Suprapubic skin (tissue), 4 donors: Measurements from ENCODE around the gene RBM12. TPM values are rescaled to one million over a fixed set of nuclear protein-coding genes. Genes with fewer than 3 reads are reported as not detected.

ENCODE experiments used
- DNase-seq, 2 donors: peaks; one replicate each; pipeline ENCODE4 v3.0.0-alpha.2; 2019; ENCODE audit warnings: low spot score in 2 of 2
- H3K27ac ChIP-seq: fragments of 200-600 bp; sonication (generic); one replicate; pipeline ENCODE4 v1.5.1; 2019
- H3K27me3 ChIP-seq: fragments of 200-600 bp; sonication (generic); one replicate; pipeline ENCODE4 v1.5.1; 2019
- H3K36me3 ChIP-seq: fragments of 200-600 bp; sonication (generic); one replicate; pipeline ENCODE4 v1.5.1; 2019
- H3K4me1 ChIP-seq: fragments of 200-600 bp; sonication (generic); one replicate; pipeline ENCODE4 v1.5.1; 2019
- H3K4me3 ChIP-seq: fragments of 200-600 bp; sonication (generic); one replicate; pipeline ENCODE4 v1.5.1; 2019; ENCODE audit warnings: mild to moderate bottlenecking
- H3K9me3 ChIP-seq: fragments of 200-600 bp; sonication (generic); one replicate; pipeline ENCODE4 v1.5.1; 2019
- CTCF ChIP-seq, 2 donors: fragments of 200-600 bp in 1 of 2; fragments of 450-650 bp in 1 of 2; sonication (generic) in 1 of 2; IDR thresholded peaks; one replicate each; pipeline ENCODE4 v1.5.1; 2016 to 2019; ENCODE audit warnings: antibody characterized with exemption in 2 of 2, mild to moderate bottlenecking in 1 of 2, moderate library complexity in 1 of 2
- EP300 ChIP-seq: sonication (generic); formaldehyde crosslinking; IDR thresholded peaks from one replicate; pipeline ENCODE4 v1.6.1; 2017; ENCODE audit warnings: antibody characterized with exemption
- POLR2A ChIP-seq, 2 donors: fragments of 450-650 bp; IDR thresholded peaks; one replicate each; pipeline ENCODE4 v1.6.1; 2017; ENCODE audit warnings: antibody characterized with exemption in 2 of 2, mild to moderate bottlenecking in 2 of 2, moderate library complexity in 2 of 2
- POLR2AphosphoS5 ChIP-seq, 3 donors: sonication (generic); formaldehyde crosslinking; IDR thresholded peaks; one replicate each; pipeline ENCODE4 v1.6.1; 2017; ENCODE audit warnings: antibody characterized with exemption in 3 of 3
- WGBS: methylation state at CpG from one replicate; pipeline ENCODE4 v1.1.5; 2018; 5-methylcytosine and 5-hydroxymethylcytosine counted together
- total RNA-seq, 4 donors: library from RNA; depleted of rRNA; stranded (reverse); fragments of >200 nt; gene quantifications; one replicate each; pipeline ENCODE4 v1.1.0, GENCODE V29; 2016

RBM12 gene
- total RNA-seq, 4 donors from 2014 or later: 21.6 to 38.7 (median 32.7) TPM

- Histone ChIP-seq H3K27me3 (no peaks in the 10 kb centered on the region), H3K27ac (peak within 1 kb of the TSS; percentile 84), H3K4me1 (peaks cover 38% of the 10 kb centered on the region), H3K36me3 (no peaks in the 10 kb centered on the region), H3K4me3 (peak within 1 kb of the TSS; percentile 61), H3K9me3 (no peaks in the 10 kb centered on the region)
- whole genome bisulfite sequencing: 0% methylated on average over 32 of the region's 68 CpGs
- TF ChIP-seq CTCF (IDR thresholded peaks at IDR 0.05) (no peak), POLR2A (IDR thresholded peaks at IDR 0.05) (peak; percentile 61 to 67), POLR2AphosphoS5 (IDR thresholded peaks at IDR 0.05) (peak in 2 of 3 donors; percentile 12 to 45), EP300 (no peak)
- DNase-seq: peak; percentile 99
Measured at GRCh38 chr20:35615667-35616464, 48.8 kb downstream of the RBM12 start, which contains the start of gene SPAG4. SPAG4 (plus strand) TSS chr20:35615829; CDS start chr20:35616004, 175 bp downstream.

GRCh38 chr20:35611482-35611881, 53.2 kb downstream of the RBM12 start:
- Histone ChIP-seq H3K27ac (no peak overlapping the region), H3K4me3 (no peak overlapping the region), H3K9me3 (no peaks in the 10 kb centered on the region), H3K4me1 (peaks cover 6% of the 10 kb centered on the region), H3K36me3 (no peaks in the 10 kb centered on the region), H3K27me3 (no peaks in the 10 kb centered on the region)
- no peak for TF ChIP-seq POLR2A (IDR thresholded peaks at IDR 0.05)
- no peak for TF ChIP-seq EP300
- TF ChIP-seq CTCF (IDR thresholded peaks at IDR 0.05): no peak
- no peak for TF ChIP-seq POLR2AphosphoS5 (IDR thresholded peaks at IDR 0.05)
- WGBS: 92% methylated on average over 2 of the region's 2 CpGs
- no peak for DNase-seq

GRCh38 chr20:35610833-35611427, 53.8 kb downstream of the RBM12 start:
- H3K36me3 ChIP-seq: no peaks in the 10 kb centered on the region
- DNase-seq: no peak
- H3K9me3 ChIP-seq: no peaks in the 10 kb centered on the region
- H3K4me1 ChIP-seq: peaks cover 6% of the 10 kb centered on the region
- H3K27ac ChIP-seq: no peak overlapping the region
- no peak overlapping the region for H3K4me3 ChIP-seq
- no peak for TF ChIP-seq EP300
- no peak for TF ChIP-seq POLR2A (IDR thresholded peaks at IDR 0.05)
- no peak for TF ChIP-seq CTCF (IDR thresholded peaks at IDR 0.05)
- TF ChIP-seq POLR2AphosphoS5 (IDR thresholded peaks at IDR 0.05): no peak
- WGBS: 83% methylated on average over 9 of the region's 9 CpGs
- no peaks in the 10 kb centered on the region for H3K27me3 ChIP-seq

GRCh38 chr20:35607003-35607735, 57.5 kb downstream of the RBM12 start:
- Histone ChIP-seq H3K27ac (no peak overlapping the region), H3K4me1 (peaks cover under 1% of the 10 kb centered on the region), H3K36me3 (no peaks in the 10 kb centered on the region), H3K27me3 (no peaks in the 10 kb centered on the region), H3K9me3 (no peaks in the 10 kb centered on the region), H3K4me3 (no peak overlapping the region)
- TF ChIP-seq POLR2AphosphoS5 (IDR thresholded peaks at IDR 0.05): no peak
- TF ChIP-seq POLR2A (IDR thresholded peaks at IDR 0.05): no peak
- no peak for TF ChIP-seq CTCF (IDR thresholded peaks at IDR 0.05)
- no peak for TF ChIP-seq EP300
- WGBS: 70% methylated on average over 14 of the region's 14 CpGs
- DNase-seq: no peak

- WGBS: no CpG with 5 or more reads among the region's 4 CpGs
- H3K4me3 ChIP-seq: no peak overlapping the region
- H3K36me3 ChIP-seq: no peaks in the 10 kb centered on the region
- H3K9me3 ChIP-seq: no peaks in the 10 kb centered on the region
- TF ChIP-seq CTCF (IDR thresholded peaks at IDR 0.05) (no peak), EP300 (no peak), POLR2AphosphoS5 (IDR thresholded peaks at IDR 0.05) (no peak), POLR2A (IDR thresholded peaks at IDR 0.05) (no peak)
- H3K27me3 ChIP-seq: peaks cover 5% of the 10 kb centered on the region
- no peak overlapping the region for H3K27ac ChIP-seq
- H3K4me1 ChIP-seq: peaks cover 11% of the 10 kb centered on the region
- no peak for DNase-seq
Measured at GRCh38 chr20:35606127-35606526, 58.6 kb downstream of the RBM12 start.
